ENCODE results near the gene STPG3.

The STPG3 gene

GRCh38 chr9:137278061-137278701 is 27.1 kb downstream of the STPG3 start:
- in situ Hi-C loops (cut with MboI; ENCODE audit: low sequenced_read_pairs), result no loop called here

GRCh38 chr9:137278721-137279711 is 27.9 kb downstream of the STPG3 start:
- in situ Hi-C loops (cut with MboI; ENCODE audit: low sequenced_read_pairs), result no loop called here

- in situ Hi-C loops (cut with MboI; ENCODE audit: low sequenced_read_pairs), result no loop called here
Measured at GRCh38 chr9:137279741-137280473, 28.8 kb downstream of the STPG3 start.

GRCh38 chr9:137280474-137281344 is 29.6 kb downstream of the STPG3 start:
- in situ Hi-C loops (cut with MboI; ENCODE audit: low sequenced_read_pairs), result no loop called here

GRCh38 chr9:137281345-137282116 is 30.4 kb downstream of the STPG3 start:
- in situ Hi-C loops (cut with MboI; ENCODE audit: low sequenced_read_pairs), result no loop called here

DNA sequence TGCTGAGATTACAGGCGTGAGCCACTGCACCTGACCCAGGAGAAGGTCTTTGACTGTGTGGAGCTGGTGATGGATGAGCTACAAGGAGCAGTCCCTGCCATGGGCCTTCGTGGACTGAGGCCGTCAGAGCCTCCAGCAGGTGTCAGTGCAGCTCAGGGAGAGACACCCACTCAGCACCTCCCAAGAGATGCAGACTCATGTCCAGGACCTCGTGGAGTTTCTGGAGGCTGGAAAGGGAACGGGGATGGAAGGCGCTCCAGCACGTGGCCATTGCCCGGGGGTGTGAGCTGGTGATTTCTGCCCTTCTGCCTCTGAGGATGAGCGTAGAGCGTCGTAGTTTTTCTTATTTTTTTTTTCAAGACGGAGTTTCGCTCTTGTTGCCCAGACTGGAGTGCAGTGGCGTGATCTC is 35.9 kb downstream of the STPG3 start:
- in situ Hi-C loops (cut with MboI; ENCODE audit: low sequenced_read_pairs), result no loop called here

GRCh38 chr9:137293094-137293481 is 42.0 kb downstream of the STPG3 start:
- in situ Hi-C loops (cut with MboI; ENCODE audit: low sequenced_read_pairs), result loop anchor here (10.0 kb wide), 1 partner anchor 112 kb away; no protein-coding TSS in a partner anchor

DNA sequence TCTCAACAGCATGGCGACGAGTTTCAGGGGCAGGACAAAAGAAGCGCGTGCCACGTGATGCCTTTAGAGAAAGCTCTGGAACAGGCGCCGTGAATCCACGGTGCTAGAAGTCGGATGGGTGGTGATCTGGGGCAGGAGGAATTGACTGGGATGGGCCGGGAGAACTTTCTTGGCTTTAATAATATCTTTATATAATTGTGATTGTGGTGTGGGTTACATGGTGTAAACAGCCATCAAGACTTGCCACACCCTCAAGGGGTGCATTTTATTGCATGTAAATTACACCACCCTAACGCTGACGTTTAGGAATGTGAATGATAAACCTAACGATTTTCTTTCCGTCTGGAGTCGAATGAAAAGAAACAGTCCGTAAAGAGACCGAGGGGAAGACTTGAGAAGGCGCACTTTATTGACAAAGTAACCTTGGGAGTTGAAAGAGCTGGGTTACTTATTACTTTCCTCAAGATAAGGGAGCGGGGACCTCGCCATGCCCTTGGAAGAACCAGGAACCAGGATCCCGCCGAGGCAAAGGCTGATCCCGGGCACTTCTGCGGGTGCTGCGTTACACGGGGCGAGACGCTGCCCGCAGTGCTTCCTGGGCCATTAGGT is 42.5 kb downstream of the STPG3 start:
- in situ Hi-C loops (cut with MboI; ENCODE audit: low sequenced_read_pairs), result loop anchor here (10.0 kb wide), 1 partner anchor 111 kb away; no protein-coding TSS in a partner anchor

GRCh38 chr9:137294091-137294680 is 43.1 kb downstream of the STPG3 start:
- in situ Hi-C loops (cut with MboI; ENCODE audit: low sequenced_read_pairs), result loop anchor here (10.0 kb wide), 1 partner anchor 111 kb away; no protein-coding TSS in a partner anchor

GRCh38 chr9:137294681-137295237 is 43.7 kb downstream of the STPG3 start:
- in situ Hi-C loops (cut with MboI; ENCODE audit: low sequenced_read_pairs), result loop anchor here (10.0 kb wide), 1 partner anchor 110 kb away; no protein-coding TSS in a partner anchor

DNA sequence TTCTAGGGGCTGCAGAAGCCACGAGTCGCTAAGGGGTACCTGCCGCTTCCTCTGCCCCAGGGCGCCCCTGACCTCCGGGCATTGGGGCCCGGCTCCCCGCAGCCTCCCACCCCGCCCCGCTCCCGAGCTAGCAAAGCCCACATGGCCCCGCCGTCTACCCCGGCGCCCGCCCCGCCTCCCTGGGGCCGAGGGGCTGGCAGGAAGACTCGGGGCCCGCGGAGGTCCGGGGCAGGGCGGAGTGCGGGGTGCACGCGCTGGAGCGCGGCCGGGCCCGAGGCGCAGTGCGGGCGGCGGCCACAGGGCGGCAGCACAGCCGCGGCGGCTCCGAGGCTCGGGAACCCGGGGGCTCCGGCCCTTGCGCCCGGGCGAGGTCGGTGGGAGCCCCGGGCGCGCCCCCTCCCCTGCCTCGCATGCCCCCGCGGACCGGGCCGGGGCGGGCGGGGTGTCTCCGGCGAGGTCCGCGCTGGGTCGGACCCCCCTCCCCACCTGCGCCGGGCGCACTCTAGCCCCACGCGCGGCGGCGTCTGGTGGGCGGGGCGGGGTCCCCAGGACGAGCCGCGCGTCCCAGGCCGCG is 44.2 kb downstream of the STPG3 start:
- in situ Hi-C loops (cut with MboI; ENCODE audit: low sequenced_read_pairs), result loop anchor here (10.0 kb wide), 1 partner anchor 109 kb away; no protein-coding TSS in a partner anchor

DNA sequence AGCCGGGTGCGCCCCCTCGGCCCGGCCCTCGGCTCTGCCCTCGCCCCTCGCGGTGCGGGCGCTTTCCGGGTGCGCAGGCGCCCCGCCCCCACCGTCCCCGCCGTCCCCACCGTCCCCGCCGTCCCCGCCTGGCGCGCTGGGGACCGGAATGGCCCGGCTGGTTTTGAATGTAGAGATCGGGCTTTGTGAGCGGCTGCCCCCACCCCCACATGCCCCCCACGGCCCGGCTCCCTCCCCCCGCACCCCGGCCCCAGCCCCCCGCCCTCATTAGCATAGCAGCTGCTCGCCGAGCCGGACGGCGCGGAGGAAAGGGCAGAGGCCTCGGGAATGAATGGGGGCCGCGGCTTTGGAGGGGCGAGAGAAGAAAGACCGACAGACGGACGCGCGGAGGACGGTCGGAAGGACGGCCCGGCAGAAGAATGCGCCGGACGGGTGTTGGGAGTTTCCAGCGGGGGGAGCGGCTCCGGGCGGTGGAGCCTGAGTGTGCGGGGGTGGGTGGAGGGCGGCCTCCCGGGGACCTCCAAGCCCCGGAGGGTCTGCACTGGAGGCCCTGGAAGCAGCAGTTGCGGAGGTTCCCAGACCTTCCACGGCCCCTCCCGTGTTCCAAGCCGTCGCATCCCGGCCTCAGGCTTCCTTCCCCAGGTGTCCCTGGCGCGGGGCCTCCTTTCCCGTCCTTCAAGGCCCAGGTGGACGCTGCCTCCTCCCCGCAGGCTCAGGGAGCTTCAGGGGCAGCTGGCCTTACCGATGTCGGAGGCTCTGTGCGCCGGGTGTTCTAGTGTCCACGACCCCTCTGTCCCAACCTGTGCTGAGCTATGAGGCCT is 45.0 kb downstream of the STPG3 start:
- in situ Hi-C loops (cut with MboI; ENCODE audit: low sequenced_read_pairs), result loop anchor here (10.0 kb wide), 1 partner anchor 109 kb away; no protein-coding TSS in a partner anchor

DNA sequence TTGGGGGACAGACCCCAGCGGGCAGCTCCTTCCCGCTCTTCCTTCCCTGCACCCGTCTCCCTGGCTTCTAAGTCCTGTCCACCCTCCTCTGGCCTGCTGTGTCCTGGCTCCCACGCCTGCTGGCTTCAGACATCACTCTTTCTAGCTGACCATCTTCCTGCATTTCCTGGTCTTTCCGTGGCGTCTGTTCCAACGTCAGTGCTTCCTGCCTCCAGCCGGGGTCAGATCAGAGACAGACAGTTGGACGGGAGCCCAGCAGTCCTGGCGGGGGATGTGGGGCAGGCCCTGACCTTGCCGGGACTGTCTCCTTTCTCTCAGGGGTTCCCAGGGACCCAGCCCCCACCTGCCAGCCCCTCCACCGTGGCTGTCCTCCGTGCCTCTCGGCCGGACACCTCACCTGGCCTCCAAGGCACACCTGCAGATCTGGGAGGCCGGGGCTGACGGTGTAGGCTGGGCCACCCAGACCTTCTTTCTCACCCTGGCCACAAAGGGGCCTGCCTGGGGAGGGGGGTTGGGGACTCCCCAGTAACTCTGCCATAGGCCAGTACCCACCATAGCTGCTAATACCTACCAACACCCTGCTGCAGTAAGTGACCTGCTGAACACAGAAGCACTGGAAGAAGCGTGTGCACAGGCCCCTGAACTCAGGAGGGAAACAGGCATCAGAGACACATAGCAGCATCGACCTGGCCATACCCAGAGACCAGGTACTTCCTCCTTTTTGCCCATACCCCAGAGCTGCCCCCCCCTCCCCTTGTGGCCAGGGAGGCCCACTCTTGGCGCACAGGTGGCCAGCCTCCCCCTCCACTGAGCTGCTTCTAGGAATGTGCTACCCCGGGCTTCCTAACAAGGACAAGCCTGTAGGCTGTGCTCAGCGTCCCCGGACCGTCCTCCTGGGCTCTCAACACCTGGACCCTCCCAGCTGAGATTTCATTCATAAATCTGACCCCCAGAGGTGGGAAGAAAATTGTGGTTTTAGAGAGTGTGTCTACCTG is 45.9 kb downstream of the STPG3 start:
- in situ Hi-C loops (cut with MboI; ENCODE audit: low sequenced_read_pairs), result loop anchor here (10.0 kb wide), 1 partner anchor 108 kb away; no protein-coding TSS in a partner anchor

GRCh38 chr9:137297966-137298365 is 46.9 kb downstream of the STPG3 start:
- in situ Hi-C loops (cut with MboI; ENCODE audit: low sequenced_read_pairs), result loop anchor here (10.0 kb wide), 1 partner anchor 107 kb away; no protein-coding TSS in a partner anchor

GRCh38 chr9:137298401-137299202 is 47.5 kb downstream of the STPG3 start:
- in situ Hi-C loops (cut with MboI; ENCODE audit: low sequenced_read_pairs), result loop anchor here (10.0 kb wide), 1 partner anchor 106 kb away; no protein-coding TSS in a partner anchor

All from HL-60/S4 treated with retinoic acid at 250 ng/mL for 4 days and 3 days (cell line).